Measurements from ENCODE around the gene MAST3.
A peak's percentile ranks its signal among the peaks of the same experiment; 100 is the strongest.

GRCh38 chr19:18058208-18059009 is 39.2 kb upstream of the MAST3 start:
- TF ChIP-seq CTCF (IDR thresholded peaks at IDR 0.05) (peak; percentile 97 to 98 (median 98)), POLR2A (IDR thresholded peaks at IDR 0.05) (no peak), POLR2AphosphoS5 (IDR thresholded peaks at IDR 0.05) (peak; percentile 90)

Data from prostate gland (tissue), 2 donors.